Esophagus squamous epithelium (tissue), 4 donors: ENCODE measurements around the gene LDLRAD4.

Experiments
- POLR2A ChIP-seq, 4 donors: fragments of 450-650 bp; IDR thresholded peaks; one replicate each; pipeline ENCODE4 v1.6.1; 2017; ENCODE audit warnings: antibody characterized with exemption in 4 of 4, mild to moderate bottlenecking in 4 of 4, moderate library complexity in 3 of 4
- TF ChIP-seq, protein P1 (sequence below), 6 experiments: fragments of 450-650 bp in 4 of 6; fragments of 200-600 bp in 2 of 6; sonication (generic) in 2 of 6; IDR thresholded peaks; one replicate each; pipeline ENCODE4 v1.5.1; 2016 to 2019; ENCODE audit warnings: antibody characterized with exemption in 6 of 6, mild to moderate bottlenecking in 4 of 6, moderate library complexity in 4 of 6

DNA sequence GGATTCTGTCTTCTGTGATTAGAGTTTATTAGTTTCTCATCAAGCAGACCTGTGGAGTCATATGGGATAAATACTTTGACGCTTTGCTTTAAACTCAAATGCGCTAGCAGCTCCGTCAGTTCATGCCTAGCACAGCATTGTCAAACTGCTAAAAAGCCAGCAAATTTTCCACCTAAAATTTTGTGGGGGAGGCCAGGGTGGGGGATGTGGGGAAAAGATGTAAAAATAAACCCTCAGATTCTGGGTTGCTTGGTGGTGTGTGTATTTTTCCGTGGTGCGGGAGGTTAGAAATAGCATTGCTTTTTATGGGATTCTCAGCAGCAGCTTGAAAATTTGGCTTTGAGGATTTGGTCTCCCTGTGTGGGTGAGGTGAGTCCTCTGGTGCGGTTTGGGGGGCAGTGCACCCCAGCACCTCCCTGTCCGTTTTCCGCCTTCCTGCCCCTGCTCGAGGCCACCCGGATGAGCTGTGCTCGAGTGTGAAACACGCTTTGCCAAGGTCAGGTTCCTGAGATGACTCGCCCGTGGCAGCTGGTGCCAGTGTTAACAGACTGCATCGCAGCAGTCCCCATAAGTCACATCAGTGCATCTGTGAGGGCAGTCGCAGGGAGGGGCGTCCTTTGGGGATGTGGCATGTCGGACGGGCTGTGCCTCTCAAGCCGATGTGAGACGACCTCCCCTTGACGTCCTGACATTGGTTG lies 65.9 kb downstream of the LDLRAD4 start:
- no peak for TF ChIP-seq POLR2A (IDR thresholded peaks at IDR 0.05)
- TF ChIP-seq, protein P1, sequence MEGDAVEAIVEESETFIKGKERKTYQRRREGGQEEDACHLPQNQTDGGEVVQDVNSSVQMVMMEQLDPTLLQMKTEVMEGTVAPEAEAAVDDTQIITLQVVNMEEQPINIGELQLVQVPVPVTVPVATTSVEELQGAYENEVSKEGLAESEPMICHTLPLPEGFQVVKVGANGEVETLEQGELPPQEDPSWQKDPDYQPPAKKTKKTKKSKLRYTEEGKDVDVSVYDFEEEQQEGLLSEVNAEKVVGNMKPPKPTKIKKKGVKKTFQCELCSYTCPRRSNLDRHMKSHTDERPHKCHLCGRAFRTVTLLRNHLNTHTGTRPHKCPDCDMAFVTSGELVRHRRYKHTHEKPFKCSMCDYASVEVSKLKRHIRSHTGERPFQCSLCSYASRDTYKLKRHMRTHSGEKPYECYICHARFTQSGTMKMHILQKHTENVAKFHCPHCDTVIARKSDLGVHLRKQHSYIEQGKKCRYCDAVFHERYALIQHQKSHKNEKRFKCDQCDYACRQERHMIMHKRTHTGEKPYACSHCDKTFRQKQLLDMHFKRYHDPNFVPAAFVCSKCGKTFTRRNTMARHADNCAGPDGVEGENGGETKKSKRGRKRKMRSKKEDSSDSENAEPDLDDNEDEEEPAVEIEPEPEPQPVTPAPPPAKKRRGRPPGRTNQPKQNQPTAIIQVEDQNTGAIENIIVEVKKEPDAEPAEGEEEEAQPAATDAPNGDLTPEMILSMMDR (IDR thresholded peaks at IDR 0.05): no peak
